Measurements from ENCODE around the gene TMPRSS6. TPM values are rescaled to one million over a fixed set of nuclear protein-coding genes. Genes with fewer than 3 reads are reported as not detected.

TMPRSS6 gene
- total and polyA plus RNA-seq, 9 donors: 0.04 to 2.4 (median 0.33) TPM; not detected in 6

GRCh38 chr22:37028692-37029674 is 80.5 kb downstream of the TMPRSS6 start:
- WGBS, 3 donors: 86 to 90% (median 88%) methylated on average over 17 to 22 of the region's 22 CpGs
- Histone ChIP-seq H3K27me3 (no peaks in the 10 kb centered on the region), H3K4me1 (ENCODE audit: insufficient read depth) (peaks cover 6% of the 10 kb centered on the region), H3K9me3 (no peaks in the 10 kb centered on the region), H3K36me3 (no peaks in the 10 kb centered on the region), H3K4me3 (no peak overlapping the region), H3K27ac (no peak overlapping the region)
- TF ChIP-seq, protein P1, sequence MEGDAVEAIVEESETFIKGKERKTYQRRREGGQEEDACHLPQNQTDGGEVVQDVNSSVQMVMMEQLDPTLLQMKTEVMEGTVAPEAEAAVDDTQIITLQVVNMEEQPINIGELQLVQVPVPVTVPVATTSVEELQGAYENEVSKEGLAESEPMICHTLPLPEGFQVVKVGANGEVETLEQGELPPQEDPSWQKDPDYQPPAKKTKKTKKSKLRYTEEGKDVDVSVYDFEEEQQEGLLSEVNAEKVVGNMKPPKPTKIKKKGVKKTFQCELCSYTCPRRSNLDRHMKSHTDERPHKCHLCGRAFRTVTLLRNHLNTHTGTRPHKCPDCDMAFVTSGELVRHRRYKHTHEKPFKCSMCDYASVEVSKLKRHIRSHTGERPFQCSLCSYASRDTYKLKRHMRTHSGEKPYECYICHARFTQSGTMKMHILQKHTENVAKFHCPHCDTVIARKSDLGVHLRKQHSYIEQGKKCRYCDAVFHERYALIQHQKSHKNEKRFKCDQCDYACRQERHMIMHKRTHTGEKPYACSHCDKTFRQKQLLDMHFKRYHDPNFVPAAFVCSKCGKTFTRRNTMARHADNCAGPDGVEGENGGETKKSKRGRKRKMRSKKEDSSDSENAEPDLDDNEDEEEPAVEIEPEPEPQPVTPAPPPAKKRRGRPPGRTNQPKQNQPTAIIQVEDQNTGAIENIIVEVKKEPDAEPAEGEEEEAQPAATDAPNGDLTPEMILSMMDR (IDR thresholded peaks at IDR 0.05): no peak
- no peak for TF ChIP-seq EP300 (IDR thresholded peaks at IDR 0.05)
- TF ChIP-seq POLR2A (IDR thresholded peaks at IDR 0.05): no peak
- DNase-seq: no peak
- intact Hi-C loops (cut with DNase I): no loop called here

DNA sequence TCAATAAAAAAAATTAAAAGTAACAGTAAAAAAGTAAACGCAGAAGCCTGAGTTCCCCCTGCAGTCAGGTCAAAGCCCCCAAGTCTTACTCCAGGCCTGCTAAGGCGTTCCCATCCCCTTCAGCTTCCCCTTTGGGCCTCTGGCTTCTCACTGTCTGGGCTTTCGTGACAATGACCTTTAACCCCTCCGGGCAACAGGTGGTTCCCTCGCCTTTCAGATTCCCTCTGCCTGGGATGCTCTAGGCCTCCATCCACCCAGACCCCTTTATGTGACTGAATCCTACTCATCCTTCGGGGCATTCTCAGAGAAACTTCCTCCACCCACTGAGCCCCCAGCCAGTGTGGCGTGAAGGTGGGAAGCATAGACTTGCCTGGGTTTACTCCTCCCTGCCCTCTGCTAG is 82.0 kb downstream of the TMPRSS6 start:
- no peak for TF ChIP-seq POLR2A (IDR thresholded peaks at IDR 0.05)
- TF ChIP-seq EP300 (IDR thresholded peaks at IDR 0.05): no peak
- TF ChIP-seq, protein P1 (IDR thresholded peaks at IDR 0.05): no peak
- no peaks in the 10 kb centered on the region for H3K36me3 ChIP-seq
- no peak overlapping the region for H3K4me3 ChIP-seq
- no peak for DNase-seq
- no peaks in the 10 kb centered on the region for H3K27me3 ChIP-seq
- H3K9me3 ChIP-seq: no peaks in the 10 kb centered on the region
- peaks cover 11% of the 10 kb centered on the region for H3K4me1 ChIP-seq (ENCODE audit: insufficient read depth)
- H3K27ac ChIP-seq: no peak overlapping the region
- WGBS, 3 donors: 80 to 85% (median 83%) methylated on average over 7 of the region's 7 CpGs
- intact Hi-C loops (cut with DNase I): no loop called here

- Histone ChIP-seq H3K27ac (no peak overlapping the region), H3K4me3 (no peak overlapping the region), H3K4me1 (ENCODE audit: insufficient read depth) (peaks cover 11% of the 10 kb centered on the region), H3K36me3 (no peaks in the 10 kb centered on the region), H3K9me3 (no peaks in the 10 kb centered on the region), H3K27me3 (no peaks in the 10 kb centered on the region)
- intact Hi-C loops (cut with DNase I): no loop called here
- no peak for DNase-seq
- TF ChIP-seq, protein P1 (IDR thresholded peaks at IDR 0.05): no peak
- TF ChIP-seq EP300 (IDR thresholded peaks at IDR 0.05): no peak
- no peak for TF ChIP-seq POLR2A (IDR thresholded peaks at IDR 0.05)
- 89 to 94% (median 89%) methylated on average over 5 of the region's 5 CpGs for WGBS, 3 donors
Measured at GRCh38 chr22:37026325-37026724, 83.2 kb downstream of the TMPRSS6 start.

- no peak for DNase-seq
- H3K27ac ChIP-seq: no peak overlapping the region
- WGBS, 3 donors: 45 to 80% (median 53%) methylated on average over 10 of the region's 10 CpGs
- H3K27me3 ChIP-seq: no peaks in the 10 kb centered on the region
- intact Hi-C loops (cut with DNase I): no loop called here
- no peak for TF ChIP-seq EP300 (IDR thresholded peaks at IDR 0.05)
- no peak for TF ChIP-seq POLR2A (IDR thresholded peaks at IDR 0.05)
- TF ChIP-seq, protein P1 (IDR thresholded peaks at IDR 0.05): no peak
- no peak overlapping the region for H3K4me3 ChIP-seq
- H3K4me1 ChIP-seq (ENCODE audit: insufficient read depth): peaks cover 12% of the 10 kb centered on the region
- H3K36me3 ChIP-seq: no peaks in the 10 kb centered on the region
- H3K9me3 ChIP-seq: no peaks in the 10 kb centered on the region
Measured at GRCh38 chr22:37025500-37026070, 83.9 kb downstream of the TMPRSS6 start.
